ENCODE measurements around the gene TMEFF2. TPM values are rescaled to one million over a fixed set of nuclear protein-coding genes. Genes with fewer than 3 reads are reported as not detected.

TMEFF2 gene
- total RNA-seq, 2 experiments from 2014 or later: not detected

- H3K9me3 Mint-ChIP-seq: no peaks in the 10 kb centered on the region
- H3K27me3 Mint-ChIP-seq: no peaks in the 10 kb centered on the region
- H3K27ac Mint-ChIP-seq: no peak overlapping the region
- no peaks in the 10 kb centered on the region for H3K4me1 Mint-ChIP-seq
- no peaks in the 10 kb centered on the region for H3K36me3 Mint-ChIP-seq
- DNase-seq: no peak
- no peak overlapping the region for H3K4me3 Mint-ChIP-seq
Measured at GRCh38 chr2:192042126-192042525, 152.6 kb downstream of the TMEFF2 start.

- H3K9me3 Mint-ChIP-seq: no peaks in the 10 kb centered on the region
- H3K4me1 Mint-ChIP-seq: no peaks in the 10 kb centered on the region
- no peak overlapping the region for H3K4me3 Mint-ChIP-seq
- no peaks in the 10 kb centered on the region for H3K36me3 Mint-ChIP-seq
- no peak overlapping the region for H3K27ac Mint-ChIP-seq
- no peak for DNase-seq
- H3K27me3 Mint-ChIP-seq: no peaks in the 10 kb centered on the region
Measured at GRCh38 chr2:192038110-192038509, 156.6 kb downstream of the TMEFF2 start.

- H3K36me3 Mint-ChIP-seq: no peaks in the 10 kb centered on the region
- H3K4me1 Mint-ChIP-seq: no peaks in the 10 kb centered on the region
- no peak overlapping the region for H3K27ac Mint-ChIP-seq
- no peaks in the 10 kb centered on the region for H3K9me3 Mint-ChIP-seq
- H3K4me3 Mint-ChIP-seq: no peak overlapping the region
- DNase-seq: no peak
- no peaks in the 10 kb centered on the region for H3K27me3 Mint-ChIP-seq
Measured at GRCh38 chr2:192035731-192036442, 158.8 kb downstream of the TMEFF2 start.

- Mint-ChIP-seq H3K4me3 (no peak overlapping the region), H3K36me3 (no peaks in the 10 kb centered on the region)
Measured at GRCh38 chr2:192030856-192031255, 163.9 kb downstream of the TMEFF2 start.

GRCh38 chr2:192030289-192030688 lies 164.4 kb downstream of the TMEFF2 start:
- no peaks in the 10 kb centered on the region for H3K36me3 Mint-ChIP-seq
- no peaks in the 10 kb centered on the region for H3K27me3 Mint-ChIP-seq
- no peak overlapping the region for H3K4me3 Mint-ChIP-seq
- H3K9me3 Mint-ChIP-seq: no peaks in the 10 kb centered on the region
- H3K27ac Mint-ChIP-seq: no peak overlapping the region
- DNase-seq: no peak
- H3K4me1 Mint-ChIP-seq: no peaks in the 10 kb centered on the region

More at GRCh38 chr2:192030856-192031255, 163.9 kb downstream of the TMEFF2 start:
- Mint-ChIP-seq H3K27ac (no peak overlapping the region), H3K27me3 (no peaks in the 10 kb centered on the region), H3K9me3 (no peaks in the 10 kb centered on the region), H3K4me1 (no peaks in the 10 kb centered on the region)
- no peak for DNase-seq

GRCh38 chr2:192029089-192029488 lies 165.6 kb downstream of the TMEFF2 start:
- Mint-ChIP-seq H3K27me3 (no peaks in the 10 kb centered on the region), H3K27ac (no peak overlapping the region), H3K36me3 (no peaks in the 10 kb centered on the region), H3K9me3 (no peaks in the 10 kb centered on the region), H3K4me3 (no peak overlapping the region), H3K4me1 (no peaks in the 10 kb centered on the region)
- DNase-seq: no peak

GRCh38 chr2:192026825-192027120 lies 168.0 kb downstream of the TMEFF2 start:
- no peaks in the 10 kb centered on the region for H3K27me3 Mint-ChIP-seq
- no peaks in the 10 kb centered on the region for H3K4me1 Mint-ChIP-seq
- no peak for DNase-seq
- no peaks in the 10 kb centered on the region for H3K36me3 Mint-ChIP-seq
- no peak overlapping the region for H3K27ac Mint-ChIP-seq
- H3K9me3 Mint-ChIP-seq: no peaks in the 10 kb centered on the region
- H3K4me3 Mint-ChIP-seq: no peak overlapping the region

- no peak overlapping the region for H3K4me3 Mint-ChIP-seq
- H3K4me1 Mint-ChIP-seq: no peaks in the 10 kb centered on the region
- no peaks in the 10 kb centered on the region for H3K27me3 Mint-ChIP-seq
- no peak overlapping the region for H3K27ac Mint-ChIP-seq
- H3K36me3 Mint-ChIP-seq: no peaks in the 10 kb centered on the region
- no peaks in the 10 kb centered on the region for H3K9me3 Mint-ChIP-seq
- no peak for DNase-seq
Measured at GRCh38 chr2:192026059-192026824, 168.5 kb downstream of the TMEFF2 start.

GRCh38 chr2:192025637-192026036 lies 169.1 kb downstream of the TMEFF2 start:
- Mint-ChIP-seq H3K27ac (no peak overlapping the region), H3K4me3 (no peak overlapping the region), H3K4me1 (no peaks in the 10 kb centered on the region), H3K27me3 (no peaks in the 10 kb centered on the region), H3K9me3 (no peaks in the 10 kb centered on the region), H3K36me3 (no peaks in the 10 kb centered on the region)
- DNase-seq: no peak

- Mint-ChIP-seq H3K4me1 (no peaks in the 10 kb centered on the region), H3K9me3 (no peaks in the 10 kb centered on the region), H3K27ac (no peak overlapping the region), H3K27me3 (peaks cover 4% of the 10 kb centered on the region), H3K4me3 (no peak overlapping the region), H3K36me3 (no peaks in the 10 kb centered on the region)
- DNase-seq: no peak
Measured at GRCh38 chr2:192023006-192023405, 171.7 kb downstream of the TMEFF2 start.

GRCh38 chr2:192017844-192018243 lies 176.9 kb downstream of the TMEFF2 start:
- Mint-ChIP-seq H3K36me3 (no peaks in the 10 kb centered on the region), H3K4me1 (no peaks in the 10 kb centered on the region), H3K27ac (no peak overlapping the region), H3K27me3 (peaks cover 4% of the 10 kb centered on the region), H3K9me3 (no peaks in the 10 kb centered on the region), H3K4me3 (no peak overlapping the region)
- DNase-seq: no peak

GRCh38 chr2:192016265-192016664 lies 178.5 kb downstream of the TMEFF2 start:
- H3K4me3 Mint-ChIP-seq: no peak overlapping the region

GRCh38 chr2:192013211-192013610 lies 181.5 kb downstream of the TMEFF2 start:
- Mint-ChIP-seq H3K4me3 (no peak overlapping the region), H3K27ac (no peak overlapping the region), H3K36me3 (no peaks in the 10 kb centered on the region), H3K9me3 (no peaks in the 10 kb centered on the region), H3K4me1 (no peaks in the 10 kb centered on the region), H3K27me3 (peaks cover 7% of the 10 kb centered on the region)
- no peak for DNase-seq

More at GRCh38 chr2:192016265-192016664, 178.5 kb downstream of the TMEFF2 start:
- Mint-ChIP-seq H3K27ac (no peak overlapping the region), H3K9me3 (no peaks in the 10 kb centered on the region), H3K4me1 (no peaks in the 10 kb centered on the region), H3K27me3 (peaks cover 4% of the 10 kb centered on the region), H3K36me3 (no peaks in the 10 kb centered on the region)
- DNase-seq: no peak

- H3K36me3 Mint-ChIP-seq: no peaks in the 10 kb centered on the region
- H3K9me3 Mint-ChIP-seq: no peaks in the 10 kb centered on the region
- H3K27me3 Mint-ChIP-seq: peaks cover 7% of the 10 kb centered on the region
- H3K4me1 Mint-ChIP-seq: no peaks in the 10 kb centered on the region
- no peak overlapping the region for H3K27ac Mint-ChIP-seq
- H3K4me3 Mint-ChIP-seq: no peak overlapping the region
- no peak for DNase-seq
Measured at GRCh38 chr2:192011196-192011595, 183.5 kb downstream of the TMEFF2 start.

GRCh38 chr2:192010073-192010472 lies 184.7 kb downstream of the TMEFF2 start:
- H3K9me3 Mint-ChIP-seq: no peaks in the 10 kb centered on the region
- H3K4me1 Mint-ChIP-seq: no peaks in the 10 kb centered on the region
- DNase-seq: no peak
- H3K36me3 Mint-ChIP-seq: no peaks in the 10 kb centered on the region
- peaks cover 7% of the 10 kb centered on the region for H3K27me3 Mint-ChIP-seq
- H3K27ac Mint-ChIP-seq: no peak overlapping the region
- H3K4me3 Mint-ChIP-seq: no peak overlapping the region
